ENCODE results near the gene USP6.
"Not testable (repeated sequence)": the region's sequence is repeated elsewhere in the genome, so short reads cannot be mapped to it uniquely, and the experiment has no call there.

Gene USP6

GRCh38 chr17:5115673-5116651 lies at the start of gene USP6:
Gene USP6, plus strand, starts transcription at chr17:5116032. Its CDS starts 14,336 bp downstream, at chr17:5130368.
- in situ Hi-C loops (cut with MboI; ENCODE audit: low sequenced_read_pairs), result no loop called here

- in situ Hi-C loops (cut with MboI; ENCODE audit: low sequenced_read_pairs), result no loop called here
These were observed 47.6 kb upstream of the USP6 start for GRCh38 chr17:5068236-5068635.

GRCh38 chr17:5069724-5070123 lies 46.1 kb upstream of the USP6 start:
- in situ Hi-C loops (cut with MboI; ENCODE audit: low sequenced_read_pairs), result no loop called here

GRCh38 chr17:5075472-5075871 lies 40.4 kb upstream of the USP6 start:
- in situ Hi-C loops (cut with MboI; ENCODE audit: low sequenced_read_pairs), result not testable (repeated sequence)

- in situ Hi-C loops (cut with MboI; ENCODE audit: low sequenced_read_pairs), result not testable (repeated sequence)
These were observed 38.6 kb upstream of the USP6 start for GRCh38 chr17:5077275-5077674.

GRCh38 chr17:5077781-5078105 lies 38.1 kb upstream of the USP6 start:
- in situ Hi-C loops (cut with MboI; ENCODE audit: low sequenced_read_pairs), result no loop called here

- in situ Hi-C loops (cut with MboI; ENCODE audit: low sequenced_read_pairs), result no loop called here
These were observed 37.5 kb upstream of the USP6 start, which contains the start of gene ZFP3 for GRCh38 chr17:5078106-5079028. Gene ZFP3, plus strand, starts transcription at chr17:5078467. Its CDS starts 13,038 bp downstream, at chr17:5091505.

- in situ Hi-C loops (cut with MboI; ENCODE audit: low sequenced_read_pairs), result no loop called here
These were observed 35.2 kb upstream of the USP6 start for GRCh38 chr17:5080591-5080990.

- in situ Hi-C loops (cut with MboI; ENCODE audit: low sequenced_read_pairs), result no loop called here
These were observed 23.4 kb upstream of the USP6 start for GRCh38 chr17:5092218-5093010.

- in situ Hi-C loops (cut with MboI; ENCODE audit: low sequenced_read_pairs), result no loop called here
These were observed 19.1 kb upstream of the USP6 start for GRCh38 chr17:5096731-5097100.

- in situ Hi-C loops (cut with MboI; ENCODE audit: low sequenced_read_pairs), result no loop called here
These were observed 18.6 kb upstream of the USP6 start for GRCh38 chr17:5097101-5097834.

GRCh38 chr17:5099271-5099670 lies 16.6 kb upstream of the USP6 start:
- in situ Hi-C loops (cut with MboI; ENCODE audit: low sequenced_read_pairs), result no loop called here

GRCh38 chr17:5100832-5101231 lies 15.0 kb upstream of the USP6 start:
- in situ Hi-C loops (cut with MboI; ENCODE audit: low sequenced_read_pairs), result no loop called here

GRCh38 chr17:5110816-5111215 lies 5.0 kb upstream of the USP6 start:
- in situ Hi-C loops (cut with MboI; ENCODE audit: low sequenced_read_pairs), result no loop called here

- in situ Hi-C loops (cut with MboI; ENCODE audit: low sequenced_read_pairs), result no loop called here
These were observed 4.2 kb upstream of the USP6 start, which contains the start of gene ZNF232 for GRCh38 chr17:5111402-5112204. Gene ZNF232, minus strand, starts transcription at chr17:5111878. Its CDS starts 56 bp downstream, at chr17:5111822.

- in situ Hi-C loops (cut with MboI; ENCODE audit: low sequenced_read_pairs), result no loop called here
These were observed 2.4 kb downstream of the USP6 start for GRCh38 chr17:5118219-5118618.

- in situ Hi-C loops (cut with MboI; ENCODE audit: low sequenced_read_pairs), result no loop called here
These were observed 4.2 kb downstream of the USP6 start for GRCh38 chr17:5120036-5120435.

- in situ Hi-C loops (cut with MboI; ENCODE audit: low sequenced_read_pairs), result not testable (repeated sequence)
These were observed 4.8 kb downstream of the USP6 start for GRCh38 chr17:5120436-5121185.

Data from HL-60/S4 (cell line).